Measurements from ENCODE around the gene RNU1-4. TPM values are rescaled to one million over a fixed set of nuclear protein-coding genes. Genes with fewer than 3 reads are reported as not detected.
A peak's percentile ranks its signal among the peaks of the same experiment; 100 is the strongest.
"Not testable (repeated sequence)": the region's sequence is repeated elsewhere in the genome, so short reads cannot be mapped to it uniquely, and the experiment has no call there.

RNU1-4 gene
- total and polyA plus RNA-seq, 12 donors, result 635 to 5,242 (median 1,949) TPM; not detected in 2

- H3K4me3 ChIP-seq; H3K4me1 ChIP-seq; H3K36me3 ChIP-seq; H3K27ac ChIP-seq; intact Hi-C loops (cut with DNase I); H3K9me3 ChIP-seq; ATAC-seq; DNase-seq: not testable (repeated sequence)
- peaks cover 0 to 22% (median 11%) of the 10 kb centered on the region in 7 donors for H3K27me3 ChIP-seq
- 3% methylated on average over 9 of the region's 57 CpGs; no CpG with 5 or more reads in 1 of the 2 donors for WGBS, 2 donors
These were observed 40.0 kb upstream of the RNU1-4 start for GRCh38 chr1:16700138-16700895.

DNA sequence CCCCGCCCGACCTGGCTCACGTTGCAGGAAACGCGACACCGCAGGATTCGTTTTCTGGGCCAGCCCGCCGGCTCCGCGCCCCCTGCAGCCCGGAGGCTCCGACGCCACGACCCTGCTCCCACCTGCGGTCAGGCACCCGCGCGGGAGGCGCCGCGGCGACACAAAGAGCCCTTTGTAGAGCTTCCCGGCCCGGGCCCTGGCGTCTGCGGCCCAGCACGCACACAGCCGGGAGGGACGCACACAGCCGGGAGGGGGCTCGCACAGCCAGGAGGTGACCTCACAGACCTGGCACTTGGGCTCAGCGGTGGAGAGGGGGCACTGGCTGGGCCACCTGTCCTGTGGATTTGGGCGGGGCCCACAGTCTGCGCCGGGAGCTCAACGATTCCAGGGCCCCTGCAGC, 39.1 kb upstream of the RNU1-4 start:
- H3K36me3 ChIP-seq; ATAC-seq; H3K9me3 ChIP-seq; H3K4me1 ChIP-seq; H3K27ac ChIP-seq; DNase-seq; H3K4me3 ChIP-seq; intact Hi-C loops (cut with DNase I): not testable (repeated sequence)
- H3K27me3 ChIP-seq, result peaks cover 0 to 25% (median 11%) of the 10 kb centered on the region in 7 donors
- WGBS, 2 donors, result no CpG with 5 or more reads among the region's 37 CpGs

DNA sequence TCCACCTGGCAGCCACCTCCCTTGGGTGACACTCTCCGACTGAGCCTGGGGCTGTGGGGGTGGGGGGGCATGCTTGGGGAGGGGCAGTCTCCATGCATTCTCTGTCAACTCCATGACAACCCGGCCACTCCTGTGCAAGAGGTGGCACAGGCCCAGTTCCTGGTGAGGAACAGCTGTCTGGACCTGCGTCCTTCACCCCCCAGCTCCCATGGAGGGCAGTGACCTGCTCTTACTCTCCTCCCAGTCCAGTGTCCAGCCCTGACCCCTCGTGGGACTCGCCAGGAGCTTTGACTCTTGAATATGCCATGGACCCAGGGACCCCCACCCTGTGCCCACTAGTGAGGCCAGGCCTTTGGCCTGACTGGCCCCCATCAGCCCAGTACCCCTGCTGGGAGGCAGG, 38.0 kb upstream of the RNU1-4 start:
- H3K4me1 ChIP-seq; DNase-seq; H3K9me3 ChIP-seq; H3K27ac ChIP-seq; H3K36me3 ChIP-seq; ATAC-seq; intact Hi-C loops (cut with DNase I); H3K4me3 ChIP-seq: not testable (repeated sequence)
- 80% methylated on average over 1 to 2 of the region's 5 CpGs for WGBS, 2 donors
- peaks cover 0 to 24% (median 6%) of the 10 kb centered on the region in 7 donors for H3K27me3 ChIP-seq

DNA sequence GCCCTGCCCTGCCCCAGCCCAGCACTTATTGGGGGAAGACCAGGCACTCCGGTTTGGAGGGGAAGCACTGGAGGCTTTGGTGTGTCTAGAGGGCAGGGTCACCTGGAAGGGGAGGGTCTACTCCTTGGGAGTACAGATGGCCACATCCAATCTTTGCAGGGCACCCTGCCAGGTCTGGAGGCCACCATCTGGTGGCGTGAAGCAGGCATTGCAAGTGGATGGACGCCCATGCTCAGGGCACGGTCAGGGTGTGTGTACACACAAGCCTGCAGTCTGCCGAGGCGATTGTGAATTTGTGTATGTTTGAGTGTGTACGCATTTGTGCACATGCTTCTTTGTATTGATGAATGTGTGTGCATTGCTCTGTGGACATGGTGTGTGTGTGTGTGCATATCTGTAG, 37.2 kb upstream of the RNU1-4 start:
- ATAC-seq, result peak; percentile 20 to 81 (median 69)
- peak in 5 of 9 donors; percentile 10 to 32 (median 16) for TF ChIP-seq CTCF (IDR thresholded peaks at IDR 0.05)
- H3K4me3 ChIP-seq; H3K9me3 ChIP-seq; intact Hi-C loops (cut with DNase I); H3K4me1 ChIP-seq; H3K27ac ChIP-seq; DNase-seq; H3K36me3 ChIP-seq: not testable (repeated sequence)
- H3K27me3 ChIP-seq, result peaks cover 0 to 32% (median 11%) of the 10 kb centered on the region in 7 donors
- WGBS, 2 donors, result 0% methylated on average over 1 of the region's 7 CpGs; no CpG with 5 or more reads in 1 of the 2 donors

GRCh38 chr1:16703602-16704001, 36.7 kb upstream of the RNU1-4 start:
- DNase-seq; H3K36me3 ChIP-seq; H3K4me1 ChIP-seq; H3K4me3 ChIP-seq; intact Hi-C loops (cut with DNase I); H3K27ac ChIP-seq; H3K9me3 ChIP-seq: not testable (repeated sequence)
- ATAC-seq, result peak in 7 of 8 donors; percentile 36 to 74 (median 64)
- WGBS, 2 donors, result 17 to 19% methylated on average over 3 of the region's 5 CpGs
- peaks cover 0 to 32% (median 11%) of the 10 kb centered on the region in 7 donors for H3K27me3 ChIP-seq
- TF ChIP-seq CTCF (IDR thresholded peaks at IDR 0.05), result peak in 2 of 9 donors; percentile 1 to 2

- DNase-seq; intact Hi-C loops (cut with DNase I); H3K27ac ChIP-seq; H3K36me3 ChIP-seq; H3K4me3 ChIP-seq; H3K9me3 ChIP-seq; H3K4me1 ChIP-seq: not testable (repeated sequence)
- WGBS, 2 donors, result 74 to 81% methylated on average over 5 to 7 of the region's 13 CpGs
- peaks cover 0 to 32% (median 11%) of the 10 kb centered on the region in 7 donors for H3K27me3 ChIP-seq
- peak in 2 of 8 donors; percentile 5 to 7 for ATAC-seq
These were observed 36.2 kb upstream of the RNU1-4 start for GRCh38 chr1:16704076-16704475.

DNA sequence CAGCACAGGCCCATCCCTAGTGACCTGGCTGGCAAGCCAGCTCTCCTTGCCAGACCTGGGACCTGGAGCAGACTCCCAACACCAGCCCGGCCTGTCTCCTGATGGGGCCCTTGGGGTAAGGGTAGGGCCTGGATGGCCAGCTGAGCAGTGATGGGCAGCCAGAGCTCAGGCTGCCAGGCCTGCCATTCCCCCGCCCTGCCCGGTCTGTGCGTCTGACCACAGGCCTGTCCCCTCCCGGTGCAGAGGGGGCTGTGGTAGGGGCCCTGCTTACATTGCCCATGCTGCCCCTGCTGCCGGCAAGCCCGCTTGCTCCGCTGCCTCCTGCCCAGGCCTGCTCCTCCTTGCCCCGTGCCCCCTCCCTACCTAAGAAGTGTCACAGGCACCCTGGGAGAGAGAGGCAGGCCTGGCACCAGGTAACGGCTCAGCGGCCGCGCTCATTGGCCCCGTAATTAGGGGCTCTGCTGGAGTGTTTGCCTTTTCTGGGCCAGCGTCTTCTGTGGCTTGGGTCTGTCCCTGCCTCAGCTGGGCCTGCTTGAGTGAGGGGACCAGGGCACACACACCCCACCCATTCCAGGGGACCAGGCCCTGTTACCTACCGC, 35.7 kb upstream of the RNU1-4 start:
- peaks cover 0 to 30% (median 9%) of the 10 kb centered on the region in 7 donors for H3K27me3 ChIP-seq
- DNase-seq; intact Hi-C loops (cut with DNase I); H3K4me3 ChIP-seq; H3K27ac ChIP-seq; H3K4me1 ChIP-seq; H3K9me3 ChIP-seq; H3K36me3 ChIP-seq: not testable (repeated sequence)
- ATAC-seq, result peak in 3 of 8 donors; percentile 5 to 9 (median 8)
- 91 to 100% methylated on average over 1 to 13 of the region's 16 CpGs for WGBS, 2 donors

DNA sequence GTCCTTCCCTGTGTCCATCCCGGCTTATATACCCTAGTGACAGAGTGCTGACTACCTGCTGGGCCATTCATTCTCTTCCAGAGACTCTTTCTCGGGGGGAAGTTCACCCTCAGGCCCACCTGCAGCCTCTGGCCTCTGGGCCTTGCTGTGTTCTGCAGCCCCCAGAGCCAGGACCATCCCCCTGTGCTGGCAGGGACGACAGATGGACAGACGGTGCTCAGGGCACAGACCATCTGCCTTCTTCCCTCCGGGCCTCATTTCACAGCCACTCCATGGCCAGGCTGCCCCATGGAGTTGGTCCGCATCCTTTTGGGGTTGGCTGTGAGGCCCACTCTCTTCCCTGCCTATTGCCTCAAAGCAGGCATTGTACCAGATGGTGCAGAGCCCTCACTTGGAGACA, 34.0 kb upstream of the RNU1-4 start:
- H3K4me1 ChIP-seq; H3K9me3 ChIP-seq; H3K4me3 ChIP-seq; DNase-seq; intact Hi-C loops (cut with DNase I); H3K36me3 ChIP-seq; H3K27ac ChIP-seq; ATAC-seq: not testable (repeated sequence)
- WGBS, 2 donors, result 83 to 87% methylated on average over 4 to 6 of the region's 6 CpGs
- H3K27me3 ChIP-seq, result peaks cover 0 to 31% (median 9%) of the 10 kb centered on the region in 7 donors
